ENCODE measurements around the gene SETD7. TPM values are rescaled to one million over a fixed set of nuclear protein-coding genes. Genes with fewer than 3 reads are reported as not detected.

SETD7 gene
- total and polyA plus RNA-seq, 12 donors: 7.4 to 49.1 (median 41.5) TPM

DNA sequence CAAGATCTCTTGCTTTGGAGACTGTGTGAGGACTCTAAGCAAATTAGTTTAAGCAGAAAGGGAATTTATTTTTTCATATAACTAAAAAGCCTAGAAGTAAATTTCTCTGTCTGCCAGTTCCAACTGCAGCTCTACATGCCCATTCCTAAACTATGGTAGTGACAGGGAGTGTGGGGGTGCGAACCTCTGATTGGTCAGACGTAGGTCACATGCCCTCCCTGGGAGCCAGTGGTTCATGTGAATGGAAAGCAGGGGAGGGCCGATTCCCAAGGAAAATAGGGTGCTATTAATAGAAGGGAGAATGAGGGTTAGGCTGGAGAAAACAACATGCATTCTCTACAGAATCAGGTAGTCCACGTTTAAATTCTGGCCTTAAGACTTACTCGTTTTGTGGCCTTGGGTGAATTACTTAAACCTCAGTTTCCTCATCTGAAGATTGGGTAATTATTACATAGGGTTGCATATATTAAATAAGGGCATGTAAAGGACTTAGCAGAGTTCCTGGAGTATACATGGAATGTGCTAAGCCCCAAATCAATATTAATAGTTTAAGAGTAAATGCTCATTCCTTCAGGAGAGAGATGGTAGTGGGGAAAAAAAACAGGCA, 94.9 kb downstream of the SETD7 start:
- intact Hi-C loops (cut with DNase I): no loop called here
- Histone ChIP-seq H3K9me3 (replicated peaks in 1 of 3) (no peaks in the 10 kb centered on the region), H3K27me3 (no peaks in the 10 kb centered on the region), H3K4me3 (no peak overlapping the region), H3K36me3 (replicated peaks in 1 of 2) (no peaks in the 10 kb centered on the region), H3K4me1 (replicated peaks in 1 of 2) (peaks cover 0 to 22% of the 10 kb centered on the region in 2 donors), H3K27ac (no peak overlapping the region)
- WGBS, 4 donors: 71 to 86% (median 76%) methylated on average over 5 of the region's 5 CpGs
- no peak for DNase-seq
- TF ChIP-seq, protein P1, sequence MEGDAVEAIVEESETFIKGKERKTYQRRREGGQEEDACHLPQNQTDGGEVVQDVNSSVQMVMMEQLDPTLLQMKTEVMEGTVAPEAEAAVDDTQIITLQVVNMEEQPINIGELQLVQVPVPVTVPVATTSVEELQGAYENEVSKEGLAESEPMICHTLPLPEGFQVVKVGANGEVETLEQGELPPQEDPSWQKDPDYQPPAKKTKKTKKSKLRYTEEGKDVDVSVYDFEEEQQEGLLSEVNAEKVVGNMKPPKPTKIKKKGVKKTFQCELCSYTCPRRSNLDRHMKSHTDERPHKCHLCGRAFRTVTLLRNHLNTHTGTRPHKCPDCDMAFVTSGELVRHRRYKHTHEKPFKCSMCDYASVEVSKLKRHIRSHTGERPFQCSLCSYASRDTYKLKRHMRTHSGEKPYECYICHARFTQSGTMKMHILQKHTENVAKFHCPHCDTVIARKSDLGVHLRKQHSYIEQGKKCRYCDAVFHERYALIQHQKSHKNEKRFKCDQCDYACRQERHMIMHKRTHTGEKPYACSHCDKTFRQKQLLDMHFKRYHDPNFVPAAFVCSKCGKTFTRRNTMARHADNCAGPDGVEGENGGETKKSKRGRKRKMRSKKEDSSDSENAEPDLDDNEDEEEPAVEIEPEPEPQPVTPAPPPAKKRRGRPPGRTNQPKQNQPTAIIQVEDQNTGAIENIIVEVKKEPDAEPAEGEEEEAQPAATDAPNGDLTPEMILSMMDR (IDR thresholded peaks at IDR 0.05): no peak
- no peak for TF ChIP-seq POLR2A (IDR thresholded peaks at IDR 0.05)

DNA sequence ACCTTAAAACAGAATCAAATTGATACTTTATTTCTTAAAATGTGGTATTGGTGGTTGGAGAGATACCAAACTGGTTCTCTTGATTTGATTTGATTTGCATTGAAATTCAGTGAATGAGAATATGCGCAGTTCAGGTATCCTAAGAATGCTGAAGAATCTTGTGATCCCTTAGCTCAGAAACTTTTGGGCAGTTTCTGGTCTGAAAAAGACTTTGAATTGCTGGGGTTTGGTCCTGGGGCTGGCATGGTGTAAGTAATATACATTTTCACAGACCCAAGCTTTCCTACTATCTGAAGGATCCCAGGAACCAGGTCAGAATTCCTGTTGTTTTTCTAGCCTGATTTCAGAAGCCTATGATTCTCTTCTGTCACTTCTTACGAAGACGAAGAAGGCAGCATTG, 95.5 kb downstream of the SETD7 start:
- TF ChIP-seq, protein P1 (IDR thresholded peaks at IDR 0.05): no peak
- TF ChIP-seq POLR2A (IDR thresholded peaks at IDR 0.05): no peak
- Histone ChIP-seq H3K27me3 (no peaks in the 10 kb centered on the region), H3K9me3 (replicated peaks in 1 of 3) (no peaks in the 10 kb centered on the region), H3K4me3 (no peak overlapping the region), H3K36me3 (replicated peaks in 1 of 2) (no peaks in the 10 kb centered on the region), H3K27ac (no peak overlapping the region), H3K4me1 (replicated peaks in 1 of 2) (peaks cover 5 to 24% of the 10 kb centered on the region in 2 donors)
- 92 to 99% (median 97%) methylated on average over 3 of the region's 3 CpGs for WGBS, 4 donors
- intact Hi-C loops (cut with DNase I): no loop called here
- no peak for DNase-seq

DNA sequence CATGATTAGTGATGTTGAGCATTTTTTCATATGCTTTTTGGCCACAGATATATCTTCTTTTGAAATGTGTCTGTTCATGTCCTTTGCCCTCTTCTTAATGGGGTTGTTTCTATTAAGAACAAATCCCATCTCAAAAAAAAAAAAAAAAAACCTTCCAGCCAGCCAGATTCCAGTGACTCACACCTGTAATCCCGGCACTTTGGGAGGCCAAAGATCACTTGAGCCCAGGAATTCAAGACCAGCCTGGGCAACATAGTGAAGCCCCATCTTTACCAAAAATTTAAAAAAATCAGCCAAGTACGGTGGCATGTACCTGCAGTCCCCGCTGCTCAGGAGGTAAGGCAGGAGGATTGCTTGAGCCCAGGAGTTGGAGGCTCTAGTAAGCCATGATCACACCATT, 97.0 kb downstream of the SETD7 start:
- Histone ChIP-seq H3K4me3 (no peak overlapping the region), H3K36me3 (replicated peaks in 1 of 2) (no peaks in the 10 kb centered on the region), H3K4me1 (replicated peaks in 1 of 2) (peaks cover 16 to 35% of the 10 kb centered on the region in 2 donors), H3K27ac (no peak overlapping the region), H3K27me3 (no peaks in the 10 kb centered on the region), H3K9me3 (replicated peaks in 1 of 3) (no peaks in the 10 kb centered on the region)
- intact Hi-C loops (cut with DNase I): no loop called here
- WGBS, 4 donors: 73 to 91% (median 81%) methylated on average over 3 of the region's 3 CpGs
- DNase-seq: no peak
- no peak for TF ChIP-seq POLR2A (IDR thresholded peaks at IDR 0.05)
- TF ChIP-seq, protein P1 (IDR thresholded peaks at IDR 0.05): no peak

DNA sequence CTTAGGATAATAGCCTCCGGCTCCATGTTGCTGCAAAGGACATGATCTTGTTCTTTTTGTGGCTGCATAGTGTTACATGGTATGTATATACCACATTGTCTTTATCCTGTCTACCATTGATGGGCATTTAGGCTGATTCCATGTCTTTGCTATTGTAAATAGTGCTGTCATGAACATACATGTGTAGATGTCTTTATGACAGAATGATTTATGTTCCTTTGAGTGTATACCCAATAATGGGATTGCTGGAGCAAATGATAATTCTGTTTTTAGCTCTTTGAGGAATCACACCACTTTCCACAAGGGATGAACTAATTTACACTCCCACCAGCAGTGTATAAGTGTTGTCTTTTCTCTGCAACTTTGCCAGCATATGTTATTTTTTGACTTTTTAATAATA, 97.5 kb downstream of the SETD7 start:
- WGBS, 4 donors: 92 to 100% (median 98%) methylated on average over 1 of the region's 1 CpG
- intact Hi-C loops (cut with DNase I): no loop called here

More for the DNA sequence above, 97.5 kb downstream of the SETD7 start:
- H3K4me1 ChIP-seq (replicated peaks in 1 of 2): peaks cover 16 to 35% of the 10 kb centered on the region in 2 donors
- no peak for TF ChIP-seq POLR2A (IDR thresholded peaks at IDR 0.05)
- TF ChIP-seq, protein P1 (IDR thresholded peaks at IDR 0.05): no peak
- H3K4me3 ChIP-seq: no peak overlapping the region
- no peak for DNase-seq
- no peaks in the 10 kb centered on the region for H3K27me3 ChIP-seq
- H3K27ac ChIP-seq: no peak overlapping the region
- no peaks in the 10 kb centered on the region for H3K36me3 ChIP-seq (replicated peaks in 1 of 2)
- H3K9me3 ChIP-seq (replicated peaks in 1 of 3): no peaks in the 10 kb centered on the region
